HepG2 (cell line): ENCODE results near the gene FOXRED2. TPM values are rescaled to one million over a fixed set of nuclear protein-coding genes. Genes with fewer than 3 reads are reported as not detected.

Experiments used
- ATAC-seq: fragments of 200-7000 bp; cut with Tn5 transposase; 3 replicates; pipeline ENCODE4 v1.9.1; 2020; ENCODE audit warnings: mild to moderate bottlenecking, moderate library complexity
- BruUV-seq: library from RNA; stranded (reverse); fragments of 400-500 nt; replicated peaks from 2 replicates; lab custom pipeline; 2021; lab: Mats Ljungman, UMichigan
- CTCF ChIA-PET: fragments of 300-600 bp; formaldehyde crosslinking; extraction: SDS; loops from one replicate; lab custom pipeline; 2021; ENCODE audit warnings: low total read pairs, inconsistent platforms, low intra/inter-chr PET ratio; lab: Yijun Ruan, JAX
- POLR2A ChIA-PET: fragments of 350-600 bp; sonication (Branson Sonifier 250); formaldehyde crosslinking; loops from one replicate; lab custom pipeline; 2020; ENCODE audit warnings: antibody characterized with exemption, inconsistent platforms; lab: Yijun Ruan, JAX
- DNase-seq: peaks from one replicate; pipeline ENCODE4 v3.0.0-alpha.2; 2015; ENCODE audit warnings: low spot score
- FAIRE-seq: peaks from 3 replicates; lab custom pipeline; 2011; peaks lifted over from hg19 to GRCh38; lab: Jason Lieb, UNC
- H2AFZ ChIP-seq: one replicate; pipeline ENCODE4 v1.6.1; 2011; ENCODE audit warnings: low read length, inconsistent platforms
- H3K27ac ChIP-seq: fragments of 300-600 bp; 3 replicates; pipeline ENCODE4 v1.8.0; 2011; ENCODE audit warnings: mixed run types, mild to moderate bottlenecking, mixed read lengths, low read length, inconsistent platforms; ENCODE audit not compliant: insufficient read depth; ENCODE audit errors: extremely low read length
- H3K27me3 ChIP-seq, 2 experiments: fragments of 200-600 bp in 1 of 2; 2 replicates in 1 of 2; 3 replicates in 1 of 2; pipeline versions ENCODE4 v1.6.0 to v1.8.0; 2011; ENCODE audit warnings: low read length in 2 of 2, mild to moderate bottlenecking in 2 of 2, moderate library complexity in 2 of 2, inconsistent platforms in 1 of 2; ENCODE audit not compliant: insufficient read depth in 2 of 2, control insufficient read depth in 1 of 2
- H3K36me3 ChIP-seq, 2 experiments: fragments of 200-600 bp in 1 of 2; replicated peaks in 1 of 2; 2 replicates in 1 of 2; 3 replicates in 1 of 2; pipeline versions ENCODE4 v1.5.1 to v1.8.0; 2011; ENCODE audit warnings: low read length in 2 of 2, inconsistent platforms in 1 of 2; ENCODE audit not compliant: insufficient read depth in 2 of 2, control insufficient read depth in 1 of 2
- H3K4me1 ChIP-seq: 2 replicates; pipeline ENCODE4 v1.5.1; 2012; ENCODE audit warnings: low read length, inconsistent platforms; ENCODE audit not compliant: insufficient read depth
- H3K4me2 ChIP-seq: 2 replicates; pipeline ENCODE4 v1.6.0; 2011; ENCODE audit warnings: low read depth, low read length, inconsistent platforms
- H3K4me3 ChIP-seq, 3 experiments: fragments of 200-600 bp in 1 of 3; sonication (generic), shearing (Covaris generic) in 1 of 3; replicated peaks in 1 of 3; 2 replicates each; pipeline ENCODE4 v1.5.1; 2011 to 2016; ENCODE audit warnings: low read length in 3 of 3, inconsistent platforms in 2 of 3, low read depth in 2 of 3, mild to moderate bottlenecking in 2 of 3, control low read depth in 1 of 3, mixed read lengths in 1 of 3; ENCODE audit not compliant: insufficient read depth in 1 of 3
- H3K79me2 ChIP-seq: one replicate; pipeline ENCODE4 v1.6.1; 2011; ENCODE audit warnings: low read length, inconsistent platforms; ENCODE audit not compliant: insufficient read depth
- H3K9ac ChIP-seq: 2 replicates; pipeline ENCODE4 v1.6.0; 2011; ENCODE audit warnings: mild to moderate bottlenecking, low read depth, low read length, inconsistent platforms; ENCODE audit not compliant: insufficient read depth
- H3K9me3 ChIP-seq: 2 replicates; pipeline ENCODE4 v1.5.1; 2012; ENCODE audit warnings: mild to moderate bottlenecking, low read length
- H4K20me1 ChIP-seq: 2 replicates; pipeline ENCODE4 v1.6.0; 2011; ENCODE audit warnings: inconsistent platforms, mild to moderate bottlenecking, low read length, moderate library complexity; ENCODE audit not compliant: insufficient read depth
- ATRX ChIP-seq: sonication (generic); formaldehyde crosslinking; IDR thresholded peaks from 2 replicates; pipeline ENCODE4 v1.4.0; 2020; ENCODE audit warnings: missing genetic modification reagents, borderline replicate concordance
- BRD4 ChIP-seq: sonication (generic); formaldehyde crosslinking; IDR thresholded peaks from 2 replicates; pipeline ENCODE4 v1.4.0; 2020; ENCODE audit warnings: missing genetic modification reagents
- KLF15 ChIP-seq: sonication (generic); formaldehyde crosslinking; IDR thresholded peaks from 2 replicates; pipeline ENCODE4 v1.8.1; 2023; ENCODE audit warnings: borderline replicate concordance, mild to moderate bottlenecking, inconsistent platforms, missing genetic modification reagents, mixed read lengths
- MAFK ChIP-seq, 2 experiments: IDR thresholded peaks in 1 of 2; conservative IDR thresholded peaks in 1 of 2; 2 replicates each; pipeline ENCODE4 v1.6.1; 2011; ENCODE audit warnings: improper control_type of control experiment in 2 of 2, low read length in 2 of 2
- NCOA2 ChIP-seq: sonication (generic); formaldehyde crosslinking; IDR thresholded peaks from 2 replicates; pipeline ENCODE4 v1.8.0; 2022; ENCODE audit warnings: inconsistent platforms
- SALL1 ChIP-seq: sonication (generic); formaldehyde crosslinking; IDR thresholded peaks from 2 replicates; pipeline ENCODE4 v1.8.0; 2022; ENCODE audit warnings: mild to moderate bottlenecking, missing genetic modification reagents
- SMAD1 ChIP-seq: sonication (generic); formaldehyde crosslinking; IDR thresholded peaks from 2 replicates; pipeline ENCODE4 v1.4.0; 2020; ENCODE audit warnings: missing genetic modification reagents, low read depth, mild to moderate bottlenecking, borderline replicate concordance
- TARDBP ChIP-seq: sonication (generic); formaldehyde crosslinking; IDR thresholded peaks from 2 replicates; pipeline ENCODE4 v1.8.0; 2022; ENCODE audit warnings: mild to moderate bottlenecking, missing genetic modification reagents
- ZBTB3 ChIP-seq: sonication (generic); formaldehyde crosslinking; IDR thresholded peaks from 2 replicates; pipeline ENCODE4 v1.4.0; 2020; ENCODE audit warnings: low read depth, mild to moderate bottlenecking, moderate library complexity, missing genetic modification reagents, borderline replicate concordance
- ZBTB42 ChIP-seq: sonication (generic); formaldehyde crosslinking; IDR thresholded peaks from 2 replicates; pipeline ENCODE4 v1.5.0; 2020; ENCODE audit warnings: mild to moderate bottlenecking, missing genetic modification reagents
- ZFP37 ChIP-seq: sonication (generic); formaldehyde crosslinking; IDR thresholded peaks from 2 replicates; pipeline ENCODE4 v1.4.0; 2020; ENCODE audit warnings: missing genetic modification reagents, borderline replicate concordance
- ZNF329 ChIP-seq: sonication (generic); formaldehyde crosslinking; IDR thresholded peaks from 2 replicates; pipeline ENCODE4 v1.9.0; 2021; ENCODE audit warnings: low read depth, mild to moderate bottlenecking, missing genetic modification reagents
- ZNF382 ChIP-seq: sonication (generic); formaldehyde crosslinking; IDR thresholded peaks from 2 replicates; pipeline ENCODE4 v1.5.0; 2020; ENCODE audit warnings: missing genetic modification reagents, mild to moderate bottlenecking, borderline replicate concordance
- ZNF558 ChIP-seq: sonication (generic); formaldehyde crosslinking; IDR thresholded peaks from 2 replicates; pipeline ENCODE4 v1.9.0; 2022; ENCODE audit warnings: mild to moderate bottlenecking, missing genetic modification reagents, borderline replicate concordance
- ZNF629 ChIP-seq: sonication (generic); formaldehyde crosslinking; conservative IDR thresholded peaks from 2 replicates; pipeline ENCODE4 v1.5.0; 2020; ENCODE audit warnings: missing genetic modification reagents
- ZNF644 ChIP-seq: IDR thresholded peaks from 2 replicates; pipeline ENCODE4 v1.6.1; 2016; ENCODE audit warnings: low read depth
- ZNF772 ChIP-seq: sonication (generic); formaldehyde crosslinking; IDR thresholded peaks from 2 replicates; pipeline ENCODE4 v1.5.0; 2020; ENCODE audit warnings: mild to moderate bottlenecking, missing genetic modification reagents
- WGBS: methylation state at CpG from one replicate; pipeline ENCODE4 v1.1.6; 2017; ENCODE audit warnings: low lambda C conversion rate; 5-methylcytosine and 5-hydroxymethylcytosine counted together
- in situ Hi-C: cut with HindIII; loops from 2 replicates; pipeline ENCODE4 v1.10.0; 2017; ENCODE audit warnings: low pct_unique_long_range_greater_than_20kb; ENCODE audit not compliant: extremely low pct_ligation_motif_present
- intact Hi-C: fragments of 100-400 bp; cut with micrococcal nuclease; formaldehyde crosslinking; loops from one replicate; pipeline ENCODE4 v1.10.0; 2022; ENCODE audit not compliant: unreplicated experiment
- polyA plus RNA-seq, 8 experiments: library from polyadenylated mRNA; depleted of rRNA in 3 of 8; stranded (reverse) in 7 of 8; unstranded in 1 of 8; fragments of >200 nt; fragmentation: Illumina TruSeq in 4 of 8; extraction: Trizol in 4 of 8; gene quantifications; 2 replicates each; pipeline versions ENCODE4 v1.2.1 to v1.2.3, GENCODE V29; 2011 to 2016; ENCODE audit warnings: low read depth in 4 of 8, missing spikeins in 1 of 8, mixed read lengths in 1 of 8; ENCODE audit not compliant: insufficient read depth in 1 of 8
- total RNA-seq, 5 experiments: library from RNA; depleted of rRNA; stranded (reverse); fragments of >200 nt; fragmentation: Illumina TruSeq; extraction: Trizol; gene quantifications; 2 replicates each; pipeline ENCODE4 v1.2.3, GENCODE V29; 2016; ENCODE audit warnings: low read depth in 1 of 5
- TF ChIP-seq, protein P1 (sequence below): conservative IDR thresholded peaks from 2 replicates; pipeline ENCODE4 v1.6.1; 2018; ENCODE audit warnings: missing genetic modification reagents

Gene FOXRED2
- total and polyA plus RNA-seq, 2 of the 13 experiments (the other 11 are each of a cell fraction or from before 2014, with no cell fraction given) = 9.3 to 28.1 TPM

DNA sequence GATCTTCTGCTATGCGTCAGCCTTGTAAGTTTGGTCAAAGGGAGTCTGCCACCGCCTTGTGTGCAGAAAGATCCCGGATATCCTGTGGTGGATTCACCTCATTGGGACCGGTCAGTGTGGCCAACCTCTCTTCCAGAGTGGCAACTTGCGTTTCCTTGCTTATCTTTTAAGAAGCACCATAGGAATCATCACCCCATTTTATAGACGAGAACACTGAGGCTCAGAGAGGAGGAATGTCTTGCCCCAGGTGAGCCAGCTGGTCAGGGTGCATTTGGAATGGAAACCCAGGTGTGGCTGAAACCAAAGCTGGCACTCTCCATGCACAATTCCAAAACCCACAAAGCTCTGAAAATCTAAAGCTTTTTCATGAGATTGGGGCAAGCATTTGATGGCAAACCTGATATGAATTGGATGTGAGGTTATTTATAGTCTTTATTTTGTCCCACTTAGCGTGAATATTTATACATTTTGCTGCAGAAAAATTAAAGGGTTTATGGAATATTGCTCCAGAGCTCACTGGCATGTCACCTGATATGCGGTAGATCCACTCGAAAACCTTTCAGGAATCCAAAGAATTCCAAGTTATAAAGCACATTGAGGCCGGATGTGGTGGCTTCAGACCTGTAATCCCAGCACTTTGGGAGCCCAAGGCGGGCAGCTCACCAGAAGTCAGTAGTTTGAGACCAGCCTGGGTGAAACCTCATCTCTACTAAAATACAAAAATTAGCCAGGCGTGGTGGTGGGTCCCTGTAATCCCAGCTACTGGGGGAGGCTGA lies 34.2 kb upstream of the FOXRED2 start:
- no peak overlapping the region for H3K27ac ChIP-seq
- no peaks in the 10 kb centered on the region for H4K20me1 ChIP-seq
- no peak for TF ChIP-seq NCOA2 (CRISPR knock-in tag)
- TF ChIP-seq ZNF629 = peak; percentile 44; the same call in 1 of the 2 replicates
- TF ChIP-seq, protein P1, sequence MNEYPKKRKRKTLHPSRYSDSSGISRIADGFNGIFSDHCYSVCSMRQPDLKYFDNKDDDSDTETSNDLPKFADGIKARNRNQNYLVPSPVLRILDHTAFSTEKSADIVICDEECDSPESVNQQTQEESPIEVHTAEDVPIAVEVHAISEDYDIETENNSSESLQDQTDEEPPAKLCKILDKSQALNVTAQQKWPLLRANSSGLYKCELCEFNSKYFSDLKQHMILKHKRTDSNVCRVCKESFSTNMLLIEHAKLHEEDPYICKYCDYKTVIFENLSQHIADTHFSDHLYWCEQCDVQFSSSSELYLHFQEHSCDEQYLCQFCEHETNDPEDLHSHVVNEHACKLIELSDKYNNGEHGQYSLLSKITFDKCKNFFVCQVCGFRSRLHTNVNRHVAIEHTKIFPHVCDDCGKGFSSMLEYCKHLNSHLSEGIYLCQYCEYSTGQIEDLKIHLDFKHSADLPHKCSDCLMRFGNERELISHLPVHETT (CRISPR knock-in tag) = no peak
- no peak for TF ChIP-seq KLF15 (CRISPR knock-in tag)
- in situ Hi-C loops (loop anchor here (10.0 kb wide), 1 partner anchor 234 kb away; the partner anchor contains the start of gene IFT27), intact Hi-C loops (loop anchor here (10.0 kb wide), 1 partner anchor 234 kb away; the partner anchor contains the start of gene IFT27)
- no peak overlapping the region for H3K4me2 ChIP-seq
- DNase-seq (no peak), FAIRE-seq (no peak), ATAC-seq (no peak)
- no peaks in the 10 kb centered on the region for H3K9me3 ChIP-seq
- no peak overlapping the region for H3K9ac ChIP-seq
- no peak overlapping the region for H2AFZ ChIP-seq
- ChIA-PET CTCF (no interaction called here), POLR2A (interaction anchor here (0.7 kb wide), 1 partner anchor 12 kb away, joined by 3 read pairs; the partner anchor contains the start of gene EIF3D)
- H3K4me1 ChIP-seq = 0 out of 2 replicates have a peak, but pooled peaks cover 6% of the 10 kb centered on the region
- no TSS peak for BruUV-seq
- H3K27me3 ChIP-seq = peaks cover 5 to 50% of the 10 kb centered on the region in 2 experiments; a peak in 4 of 5 replicates
- H3K36me3 ChIP-seq = no peaks in the 10 kb centered on the region
- H3K79me2 ChIP-seq = no peaks in the 10 kb centered on the region
- WGBS = 30% methylated on average over 9 of the region's 12 CpGs
- no peak overlapping the region for H3K4me3 ChIP-seq

DNA sequence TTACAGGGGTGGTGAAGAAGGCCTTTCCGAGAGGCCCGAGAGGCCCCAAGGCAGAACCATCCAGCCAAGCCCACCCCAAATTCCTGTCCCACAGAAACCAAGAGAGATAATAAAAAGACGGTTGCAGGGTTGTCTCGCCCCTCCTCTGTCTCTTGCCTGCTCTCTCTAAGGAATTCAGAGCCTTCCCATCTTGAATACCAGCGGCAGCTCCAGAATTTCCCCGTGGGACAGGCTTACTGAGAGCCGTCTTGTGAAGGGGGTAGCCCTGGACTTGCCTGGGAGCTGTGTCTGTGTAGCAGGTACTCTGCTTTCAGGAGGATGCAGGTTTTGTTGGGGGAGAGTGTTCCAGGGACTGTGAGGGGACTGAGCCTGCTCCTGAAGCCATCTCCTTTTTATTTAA lies 31.7 kb upstream of the FOXRED2 start:
- FAIRE-seq (no peak), DNase-seq (no peak), ATAC-seq (no peak)
- ChIA-PET POLR2A (no interaction called here), CTCF (no interaction called here)
- H3K27me3 ChIP-seq = peaks cover 5 to 47% of the 10 kb centered on the region in 2 experiments; a peak in 4 of 5 replicates
- no TSS peak for BruUV-seq
- H3K27ac ChIP-seq = no peak overlapping the region
- WGBS = 11% methylated on average over 7 of the region's 7 CpGs
- intact Hi-C loops = no loop called here
- H4K20me1 ChIP-seq = no peaks in the 10 kb centered on the region
- H3K4me3 ChIP-seq = no peak overlapping the region
- no peak overlapping the region for H2AFZ ChIP-seq
- in situ Hi-C loops = no loop called here
- H3K4me1 ChIP-seq = no peaks in the 10 kb centered on the region
- no peak overlapping the region for H3K9ac ChIP-seq
- no peak overlapping the region for H3K4me2 ChIP-seq
- H3K79me2 ChIP-seq = no peaks in the 10 kb centered on the region
- H3K36me3 ChIP-seq = no peaks in the 10 kb centered on the region
- H3K9me3 ChIP-seq = no peaks in the 10 kb centered on the region
- no peak for TF ChIP-seq MAFK (conservative IDR thresholded peaks at IDR 0.05 in 1 of 2, IDR thresholded peaks at IDR 0.05 in 1 of 2; ENCODE audit: low read length in 2 of 2)
- TF ChIP-seq ZNF772 (CRISPR knock-in tag) = no peak
- TF ChIP-seq ZNF329 (CRISPR knock-in tag) = no peak
- TF ChIP-seq ZFP37 (CRISPR knock-in tag) = no peak
- no peak for TF ChIP-seq ZNF558 (CRISPR knock-in tag)
- no peak for TF ChIP-seq SALL1 (CRISPR knock-in tag)
- TF ChIP-seq TARDBP = no peak
- no peak for TF ChIP-seq ZBTB3 (CRISPR knock-in tag)
- TF ChIP-seq ZNF644 (CRISPR knock-in tag) = no peak
- no peak for TF ChIP-seq ZBTB42 (CRISPR knock-in tag)
- TF ChIP-seq SMAD1 (CRISPR knock-in tag) = no peak
- TF ChIP-seq BRD4 (CRISPR knock-in tag) = no peak
- no peak for TF ChIP-seq ZNF382 (CRISPR knock-in tag)
- TF ChIP-seq ATRX (CRISPR knock-in tag) = no peak
